HEK293T (cell line): ENCODE results near the gene KCNF1.

Experiments used
- ARNT ChIP-seq: fragments of 450-650 bp; IDR thresholded peaks from 2 replicates; pipeline ENCODE4 v1.6.1; 2017; ENCODE audit warnings: mild to moderate bottlenecking
- BHLHE40 ChIP-seq: fragments of 450-650 bp; IDR thresholded peaks from 2 replicates; pipeline ENCODE4 v1.6.1; 2016; ENCODE audit warnings: mild to moderate bottlenecking, moderate library complexity, borderline replicate concordance
- FOXA1 ChIP-seq: fragments of 450-650 bp; IDR thresholded peaks from 2 replicates; pipeline ENCODE4 v1.6.1; 2016; ENCODE audit warnings: mild to moderate bottlenecking
- FOXM1 ChIP-seq: fragments of 450-650 bp; IDR thresholded peaks from 2 replicates; pipeline ENCODE4 v1.6.1; 2017; ENCODE audit warnings: mild to moderate bottlenecking, borderline replicate concordance
- NFRKB ChIP-seq: fragments of 450-650 bp; IDR thresholded peaks from 2 replicates; pipeline ENCODE4 v1.6.1; 2016; ENCODE audit warnings: mild to moderate bottlenecking, moderate library complexity
- SP1 ChIP-seq: fragments of 450-650 bp; IDR thresholded peaks from 2 replicates; pipeline ENCODE4 v1.6.1; 2017
- TF ChIP-seq, protein P1 (sequence below): fragments of 450-650 bp; IDR thresholded peaks from 2 replicates; pipeline ENCODE4 v1.6.1; 2016

DNA sequence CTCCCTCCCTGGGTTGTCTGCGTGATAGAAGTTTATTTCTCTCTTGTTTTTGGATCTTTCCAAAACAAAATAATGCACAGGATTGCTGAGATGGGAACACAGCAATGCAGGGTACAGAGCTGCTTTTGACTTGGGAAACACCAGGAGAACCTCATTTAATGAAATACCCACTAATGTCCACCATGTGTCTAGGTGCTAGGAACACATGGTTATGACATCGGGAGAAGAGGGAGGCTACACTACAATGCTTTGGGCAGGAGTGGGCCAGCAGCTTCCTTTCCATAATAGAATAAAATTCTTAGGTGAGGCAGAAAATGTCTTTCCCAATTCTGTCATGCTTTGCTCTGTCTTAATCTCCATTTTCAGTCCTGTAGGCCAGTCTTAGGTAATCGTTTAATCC is 29.2 kb upstream of the KCNF1 start:
- TF ChIP-seq, protein P1, sequence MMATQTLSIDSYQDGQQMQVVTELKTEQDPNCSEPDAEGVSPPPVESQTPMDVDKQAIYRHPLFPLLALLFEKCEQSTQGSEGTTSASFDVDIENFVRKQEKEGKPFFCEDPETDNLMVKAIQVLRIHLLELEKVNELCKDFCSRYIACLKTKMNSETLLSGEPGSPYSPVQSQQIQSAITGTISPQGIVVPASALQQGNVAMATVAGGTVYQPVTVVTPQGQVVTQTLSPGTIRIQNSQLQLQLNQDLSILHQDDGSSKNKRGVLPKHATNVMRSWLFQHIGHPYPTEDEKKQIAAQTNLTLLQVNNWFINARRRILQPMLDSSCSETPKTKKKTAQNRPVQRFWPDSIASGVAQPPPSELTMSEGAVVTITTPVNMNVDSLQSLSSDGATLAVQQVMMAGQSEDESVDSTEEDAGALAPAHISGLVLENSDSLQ: no peak
- TF ChIP-seq BHLHE40 (no peak), FOXM1 (no peak), SP1 (no peak), FOXA1 (no peak), NFRKB (no peak), ARNT (no peak)
